Measurements from ENCODE around the gene ZBTB40. TPM values are rescaled to one million over a fixed set of nuclear protein-coding genes. Genes with fewer than 3 reads are reported as not detected.
A peak's percentile ranks its signal among the peaks of the same experiment; 100 is the strongest.

Gene ZBTB40
- total RNA-seq, 1 donor from 2014 or later = 14.9 TPM

GRCh38 chr1:22489823-22490222 is 38.2 kb downstream of the ZBTB40 start:
- H3K79me2 ChIP-seq (ENCODE audit: low read depth) = peaks cover 11% of the 10 kb centered on the region
- Mint-ChIP-seq H3K4me1 (no peaks in the 10 kb centered on the region), H3K27me3 (ENCODE audit: insufficient read depth, low read depth) (no peaks in the 10 kb centered on the region), H3K27ac (no peak overlapping the region), H3K9me3 (peaks cover 7% of the 10 kb centered on the region), H3K36me3 (peaks cover 11% of the 10 kb centered on the region), H3K4me3 (no peak overlapping the region)
- H3K36me3 ChIP-seq = no peaks in the 10 kb centered on the region
- no peak overlapping the region for H2AFZ ChIP-seq (replicated peaks)
- H3K9me3 ChIP-seq (ENCODE audit: low read depth) = no peaks in the 10 kb centered on the region
- no peak for DNase-seq (ENCODE audit: low spot score)
- H3K27me3 ChIP-seq = no peaks in the 10 kb centered on the region
- no peaks in the 10 kb centered on the region for H4K20me1 ChIP-seq (ENCODE audit: low read depth)
- H3F3A ChIP-seq (ENCODE audit: low read depth) = no peaks in the 10 kb centered on the region
- H3K9ac ChIP-seq = no peak overlapping the region
- TF ChIP-seq EZH2 (IDR thresholded peaks at IDR 0.05) = no peak
- no peak for TF ChIP-seq CTCF (IDR thresholded peaks at IDR 0.05)
- TF ChIP-seq EZH2phosphoT487 (IDR thresholded peaks at IDR 0.05) = no peak
- H3K27ac ChIP-seq = no peak overlapping the region
- no peak overlapping the region for H3K4me2 ChIP-seq
- H3K4me1 ChIP-seq = peaks cover 22% of the 10 kb centered on the region
- H3K4me3 ChIP-seq = no peak overlapping the region

DNA sequence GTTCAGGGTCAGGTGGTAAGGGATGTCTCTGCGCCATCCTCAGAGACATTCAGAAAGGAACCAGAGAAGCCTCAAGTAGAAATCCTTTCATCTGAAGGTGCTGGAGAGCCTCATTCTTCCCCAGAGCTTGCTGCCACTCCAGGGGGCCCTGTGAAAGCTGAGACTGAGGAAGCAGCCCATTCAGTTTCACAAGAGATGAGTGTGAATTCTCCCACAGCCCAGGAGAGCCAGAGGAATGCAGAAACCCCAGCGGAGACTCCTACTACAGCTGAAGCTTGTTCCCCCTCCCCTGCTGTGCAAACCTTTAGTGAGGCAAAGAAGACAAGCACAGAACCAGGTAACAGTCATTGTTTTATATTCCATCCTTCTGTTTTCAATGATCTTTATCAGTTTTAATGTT is 38.7 kb downstream of the ZBTB40 start:
- Histone ChIP-seq H3F3A (ENCODE audit: low read depth) (no peaks in the 10 kb centered on the region), H3K36me3 (no peaks in the 10 kb centered on the region), H3K27ac (no peak overlapping the region), H2AFZ (replicated peaks) (no peak overlapping the region), H3K9ac (no peak overlapping the region), H3K4me3 (no peak overlapping the region), H4K20me1 (ENCODE audit: low read depth) (no peaks in the 10 kb centered on the region), H3K79me2 (ENCODE audit: low read depth) (peaks cover 7% of the 10 kb centered on the region), H3K27me3 (no peaks in the 10 kb centered on the region), H3K9me3 (ENCODE audit: low read depth) (no peaks in the 10 kb centered on the region), H3K4me2 (no peak overlapping the region), H3K4me1 (peaks cover 22% of the 10 kb centered on the region)
- peaks cover 4% of the 10 kb centered on the region for H3K9me3 Mint-ChIP-seq
- H3K27ac Mint-ChIP-seq = no peak overlapping the region
- peaks cover 11% of the 10 kb centered on the region for H3K36me3 Mint-ChIP-seq
- no peaks in the 10 kb centered on the region for H3K4me1 Mint-ChIP-seq
- no peak overlapping the region for H3K4me3 Mint-ChIP-seq
- H3K27me3 Mint-ChIP-seq (ENCODE audit: insufficient read depth, low read depth) = no peaks in the 10 kb centered on the region
- peak; percentile 45 for DNase-seq (ENCODE audit: low spot score)
- TF ChIP-seq EZH2phosphoT487 (IDR thresholded peaks at IDR 0.05) (no peak), EZH2 (IDR thresholded peaks at IDR 0.05) (no peak), CTCF (IDR thresholded peaks at IDR 0.05) (no peak)

DNA sequence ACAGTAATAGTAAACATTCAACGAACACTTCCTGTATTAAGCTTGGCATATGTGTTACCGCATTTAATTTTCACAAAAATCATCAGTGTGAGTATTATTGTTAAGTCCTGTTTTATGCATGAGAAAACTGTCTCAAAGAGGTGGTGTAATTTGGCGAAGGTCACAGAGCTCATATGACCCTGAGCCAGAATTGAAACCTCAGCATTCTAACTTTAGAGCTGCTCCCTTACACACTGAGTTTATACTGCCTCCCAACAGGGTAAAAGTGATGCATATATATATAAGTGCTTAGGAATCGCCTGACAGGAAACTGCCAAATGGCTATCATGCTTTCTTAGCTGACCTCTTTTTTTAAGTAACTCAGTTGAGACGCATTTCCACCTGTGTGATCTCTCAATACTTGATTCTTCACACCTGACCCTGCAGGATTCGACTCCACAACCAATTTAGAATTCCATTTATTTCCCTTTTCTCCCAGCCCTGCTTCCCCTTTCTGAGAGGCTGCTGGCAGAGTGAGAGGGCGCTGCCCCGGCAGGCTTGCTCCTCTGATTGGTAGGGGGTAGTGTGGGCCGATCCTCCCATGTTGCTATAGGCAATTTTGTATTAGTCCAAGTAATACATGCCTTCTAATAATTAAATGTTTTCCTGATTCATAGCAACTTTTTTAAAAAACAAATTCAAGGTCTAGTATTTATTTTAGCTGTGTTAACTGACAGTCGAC is 40.5 kb downstream of the ZBTB40 start:
- H3K4me1 Mint-ChIP-seq = no peaks in the 10 kb centered on the region
- Histone ChIP-seq H3K4me1 (peaks cover 22% of the 10 kb centered on the region), H3K79me2 (ENCODE audit: low read depth) (no peaks in the 10 kb centered on the region), H4K20me1 (ENCODE audit: low read depth) (no peaks in the 10 kb centered on the region), H3K27ac (no peak overlapping the region), H3K4me3 (no peak overlapping the region), H3F3A (ENCODE audit: low read depth) (no peaks in the 10 kb centered on the region), H3K4me2 (no peak overlapping the region), H3K36me3 (no peaks in the 10 kb centered on the region), H3K27me3 (no peaks in the 10 kb centered on the region), H3K9me3 (ENCODE audit: low read depth) (no peaks in the 10 kb centered on the region), H3K9ac (no peak overlapping the region), H2AFZ (replicated peaks) (no peak overlapping the region)
- H3K9me3 Mint-ChIP-seq = no peaks in the 10 kb centered on the region
- H3K4me3 Mint-ChIP-seq = no peak overlapping the region
- TF ChIP-seq EZH2phosphoT487 (IDR thresholded peaks at IDR 0.05) (no peak), EZH2 (IDR thresholded peaks at IDR 0.05) (no peak), CTCF (IDR thresholded peaks at IDR 0.05) (no peak)
- DNase-seq (ENCODE audit: low spot score) = no peak
- peaks cover 3% of the 10 kb centered on the region for H3K27me3 Mint-ChIP-seq (ENCODE audit: insufficient read depth, low read depth)
- no peak overlapping the region for H3K27ac Mint-ChIP-seq
- H3K36me3 Mint-ChIP-seq = peaks cover 6% of the 10 kb centered on the region

Data from neural progenitor cell (in vitro differentiated cells).